HCT116 (cell line): ENCODE results near the gene TYRO3. TPM values are rescaled to one million over a fixed set of nuclear protein-coding genes. Genes with fewer than 3 reads are reported as not detected.

Source experiments
- ATAC-seq: fragments of 200-7000 bp; cut with Tn5 transposase; 2 replicates; pipeline ENCODE4 v1.9.1; 2020; ENCODE audit warnings: mild to moderate bottlenecking, moderate library complexity
- BruUV-seq: library from RNA; stranded (reverse); fragments of 400-500 nt; replicated peaks from 2 replicates; lab custom pipeline; 2021; lab: Mats Ljungman, UMichigan
- CTCF ChIA-PET: fragments of 300-600 bp; sonication (Branson Sonifier 250); formaldehyde crosslinking; loops from one replicate; lab custom pipeline; 2021; ENCODE audit warnings: antibody characterized with exemption; lab: Charles Lee
- POLR2A ChIA-PET: fragments of 300-600, 350-600 bp; sonication (Branson Sonifier 250); formaldehyde crosslinking; loops from one replicate; lab custom pipeline; 2021; ENCODE audit warnings: antibody characterized with exemption; lab: Charles Lee
- RAD21 ChIA-PET, 2 experiments: fragments of 300-600 bp; sonication (Branson Sonifier 250); formaldehyde crosslinking; loops; one replicate each; lab custom pipeline; 2023; ENCODE audit warnings: low total read pairs in 2 of 2; ENCODE audit not compliant: uncharacterized antibody in 2 of 2, unreplicated experiment in 2 of 2, low non-redundant PET in 1 of 2; lab: Charles Lee
- DNase-seq: peaks from one replicate; pipeline ENCODE4 v3.0.0-alpha.2; 2010; ENCODE audit warnings: low read depth, low spot score
- H2AFZ ChIP-seq: fragments of 200-600 bp; shearing (Covaris generic), sonication (generic); 2 replicates; pipeline ENCODE4 v1.6.1; 2017; ENCODE audit warnings: low read depth, mixed run types, mixed read lengths, antibody characterized with exemption, low read length; ENCODE audit not compliant: poor library complexity, severe bottlenecking
- H3K27ac ChIP-seq: 2 replicates; pipeline ENCODE4 v1.5.1; 2012; ENCODE audit warnings: low read depth, low read length
- H3K27me3 ChIP-seq: fragments of 200-600 bp; sonication (generic); 2 replicates; pipeline ENCODE4 v1.6.1; 2016; ENCODE audit warnings: mixed run types, low read length, mixed read lengths; ENCODE audit not compliant: insufficient read depth
- H3K36me3 ChIP-seq, 2 experiments: fragments of 200-500 bp in 1 of 2; fragments of 200-600 bp in 1 of 2; sonication (Bioruptor generic) in 1 of 2; sonication (generic) in 1 of 2; 2 replicates each; pipeline versions ENCODE4 v1.5.1 to v1.6.1; 2014 to 2016; ENCODE audit warnings: low read length in 2 of 2, inconsistent platforms in 1 of 2, mixed read lengths in 1 of 2, mixed run types in 1 of 2; ENCODE audit not compliant: insufficient read depth in 2 of 2, control insufficient read depth in 1 of 2
- H3K4me1 ChIP-seq, 2 experiments: fragments of 200-600 bp in 1 of 2; sonication (generic) in 1 of 2; 2 replicates each; pipeline versions ENCODE4 v1.5.1 to v1.6.1; 2012 to 2017; ENCODE audit warnings: low read length in 2 of 2, inconsistent platforms in 1 of 2, mild to moderate bottlenecking in 1 of 2, mixed read lengths in 1 of 2, mixed run types in 1 of 2, moderate library complexity in 1 of 2; ENCODE audit not compliant: insufficient read depth in 2 of 2, control insufficient read depth in 1 of 2
- H3K4me2 ChIP-seq: fragments of 200-600 bp; sonication (generic); 2 replicates; pipeline ENCODE4 v1.6.1; 2017; ENCODE audit warnings: mixed run types, low read length, mixed read lengths
- H3K4me3 ChIP-seq, 2 experiments: fragments of 200-600 bp in 1 of 2; sonication (generic) in 1 of 2; replicated peaks in 1 of 2; 2 replicates each; pipeline ENCODE4 v1.5.1; 2011 to 2016; ENCODE audit warnings: low read length in 2 of 2, control low read depth in 1 of 2, low read depth in 1 of 2, mild to moderate bottlenecking in 1 of 2, mixed read lengths in 1 of 2, mixed run types in 1 of 2
- H3K79me2 ChIP-seq: fragments of 200-600 bp; sonication (generic); 2 replicates; pipeline ENCODE4 v1.6.1; 2017; ENCODE audit warnings: mild to moderate bottlenecking, mixed run types, low read length, moderate library complexity, mixed read lengths; ENCODE audit not compliant: insufficient read depth
- H3K9ac ChIP-seq: fragments of 200-600 bp; sonication (generic); 2 replicates; pipeline ENCODE4 v1.6.1; 2016; ENCODE audit warnings: low read length, mixed read lengths
- H3K9me2 ChIP-seq: fragments of 200-600 bp; sonication (generic), shearing (Covaris generic); 2 replicates; pipeline ENCODE4 v1.6.1; 2017; ENCODE audit warnings: mixed run types, mild to moderate bottlenecking, moderate library complexity; ENCODE audit not compliant: insufficient read depth
- H3K9me3 ChIP-seq, 2 experiments: fragments of 200-500 bp in 1 of 2; fragments of 200-600 bp in 1 of 2; sonication (Bioruptor generic) in 1 of 2; sonication (generic) in 1 of 2; 2 replicates each; pipeline ENCODE4 v1.6.1; 2014 to 2017; ENCODE audit warnings: low read length in 2 of 2, mixed read lengths in 2 of 2, inconsistent platforms in 1 of 2, low read depth in 1 of 2, mild to moderate bottlenecking in 1 of 2, mixed run types in 1 of 2, moderate library complexity in 1 of 2; ENCODE audit not compliant: control insufficient read depth in 1 of 2, insufficient read depth in 1 of 2
- H4K20me1 ChIP-seq: fragments of 200-600 bp; sonication (generic), shearing (Covaris generic); 2 replicates; pipeline ENCODE4 v1.6.1; 2017; ENCODE audit warnings: mixed run types, mild to moderate bottlenecking, moderate library complexity; ENCODE audit not compliant: insufficient read depth
- CBX3 ChIP-seq: IDR thresholded peaks from 2 replicates; pipeline ENCODE4 v1.6.1; 2012; ENCODE audit warnings: low read depth
- CEBPB ChIP-seq: IDR thresholded peaks from 2 replicates; pipeline ENCODE4 v1.6.1; 2012; ENCODE audit warnings: low read depth
- CTCF ChIP-seq, 3 experiments: fragments of 200-600 bp in 1 of 3; sonication (generic) in 1 of 3; IDR thresholded peaks in 2 of 3; conservative IDR thresholded peaks in 1 of 3; 2 replicates each; pipeline ENCODE4 v1.5.1; 2012 to 2017; ENCODE audit warnings: low read depth in 2 of 3, low read length in 2 of 3, antibody characterized with exemption in 1 of 3, borderline replicate concordance in 1 of 3, control low read depth in 1 of 3, mild to moderate bottlenecking in 1 of 3, mixed read lengths in 1 of 3, mixed run types in 1 of 3, moderate library complexity in 1 of 3; ENCODE audit not compliant: insufficient read depth in 1 of 3
- EGR1 ChIP-seq: IDR thresholded peaks from 2 replicates; pipeline ENCODE4 v1.6.1; 2012; ENCODE audit warnings: low read depth
- EZH2phosphoT487 ChIP-seq: fragments of 200-600 bp; IDR thresholded peaks from 2 replicates; pipeline ENCODE4 v1.6.1; 2018; ENCODE audit warnings: antibody characterized with exemption, borderline replicate concordance
- JUND ChIP-seq: IDR thresholded peaks from 2 replicates; pipeline ENCODE4 v1.6.1; 2012
- POLR2A ChIP-seq: IDR thresholded peaks from 2 replicates; pipeline ENCODE4 v1.7.0; 2011; ENCODE audit warnings: borderline replicate concordance; ENCODE audit not compliant: insufficient read depth, insufficient read length; ENCODE audit errors: extremely low read depth
- POLR2AphosphoS5 ChIP-seq: IDR thresholded peaks from 2 replicates; pipeline ENCODE4 v1.6.1; 2011; ENCODE audit warnings: mild to moderate bottlenecking, low read depth, low read length, moderate library complexity
- REST ChIP-seq: IDR thresholded peaks from 2 replicates; pipeline ENCODE4 v1.6.1; 2012; ENCODE audit warnings: low read depth
- SIN3A ChIP-seq: IDR thresholded peaks from 2 replicates; pipeline ENCODE4 v1.6.1; 2012; ENCODE audit warnings: low read depth
- SP1 ChIP-seq: IDR thresholded peaks from 2 replicates; pipeline ENCODE4 v1.6.1; 2012; ENCODE audit warnings: low read depth
- TCF7L2 ChIP-seq: IDR thresholded peaks from 2 replicates; pipeline ENCODE4 v1.7.0; 2011; ENCODE audit warnings: borderline replicate concordance, inconsistent platforms; ENCODE audit not compliant: insufficient read depth, insufficient read length; ENCODE audit errors: extremely low read depth
- YY1 ChIP-seq: IDR thresholded peaks from 2 replicates; pipeline ENCODE4 v1.6.1; 2011; ENCODE audit warnings: low read length, low read depth, moderate library complexity, mild to moderate bottlenecking; ENCODE audit not compliant: insufficient replicate concordance; ENCODE audit errors: extremely low read depth
- ZBTB33 ChIP-seq: IDR thresholded peaks from 2 replicates; pipeline ENCODE4 v1.6.1; 2011; ENCODE audit warnings: mild to moderate bottlenecking, low read length, moderate library complexity; ENCODE audit not compliant: insufficient replicate concordance; ENCODE audit errors: extremely low read depth
- ZFX ChIP-seq: fragments of 450-650 bp; IDR thresholded peaks from 2 replicates; pipeline ENCODE4 v1.6.1; 2017
- ZNF274 ChIP-seq: fragments of 200-500 bp; sonication (Bioruptor generic); IDR thresholded peaks from 2 replicates; pipeline ENCODE4 v1.6.1; 2014; ENCODE audit warnings: mild to moderate bottlenecking, low read depth, low read length, inconsistent platforms
- intact Hi-C: fragments of 100-400 bp; cut with micrococcal nuclease; formaldehyde crosslinking; loops from 2 replicates; pipeline ENCODE4 v1.10.0; 2022
- total RNA-seq: library from RNA; stranded (reverse); gene quantifications from one replicate; pipeline ENCODE4 v1.2.1, GENCODE V29; 2021; ENCODE audit not compliant: unreplicated experiment

TYRO3 gene
- total RNA-seq, 1 experiment from 2014 or later: 34.6 TPM

- no TSS peak for BruUV-seq
- no peak for TF ChIP-seq EGR1
- TF ChIP-seq JUND: no peak
- TF ChIP-seq EZH2phosphoT487: no peak
- no peak for TF ChIP-seq ZNF274
- TF ChIP-seq CEBPB: no peak
- no peak for TF ChIP-seq POLR2A
- TF ChIP-seq CTCF (IDR thresholded peaks at IDR 0.05 in 2 of 3, conservative IDR thresholded peaks at IDR 0.05 in 1 of 3; ENCODE audit: borderline replicate concordance in 1 of 3, insufficient read depth in 1 of 3, low read depth in 2 of 3, low read length in 2 of 3): no peak
- TF ChIP-seq POLR2AphosphoS5: no peak
- TF ChIP-seq REST: no peak
- TF ChIP-seq YY1: no peak
- TF ChIP-seq ZBTB33: no peak
- no peak for TF ChIP-seq SIN3A
- TF ChIP-seq CBX3: no peak
- TF ChIP-seq TCF7L2: no peak
- TF ChIP-seq SP1: no peak
- TF ChIP-seq ZFX: no peak
Measured at GRCh38 chr15:41553731-41554130, 5.3 kb upstream of the TYRO3 start.

More at GRCh38 chr15:41553731-41554130, 5.3 kb upstream of the TYRO3 start:
- no peak overlapping the region for H3K4me2 ChIP-seq
- ATAC-seq (no peak), DNase-seq (no peak)
- ChIA-PET RAD21 (no interaction called here), CTCF (no interaction called here), POLR2A (no interaction called here)
- no peaks in the 10 kb centered on the region for H3K9me2 ChIP-seq
- no peak overlapping the region for H2AFZ ChIP-seq
- H3K9me3 ChIP-seq: no peaks in the 10 kb centered on the region
- no peak overlapping the region for H3K9ac ChIP-seq
- H3K27ac ChIP-seq: no peak overlapping the region
- no peaks in the 10 kb centered on the region for H3K36me3 ChIP-seq
- no peak overlapping the region for H3K4me3 ChIP-seq
- intact Hi-C loops: no loop called here
- peaks cover 7 to 11% of the 10 kb centered on the region in 2 experiments; a peak in 3 of 4 replicates for H3K4me1 ChIP-seq
- no peaks in the 10 kb centered on the region for H3K27me3 ChIP-seq
- H3K79me2 ChIP-seq: no peaks in the 10 kb centered on the region
- H4K20me1 ChIP-seq: no peaks in the 10 kb centered on the region
